Stimulated activated CD8-positive, alpha-beta memory T cell treated with anti-CD3 and anti-CD28 coated beads, Interleukin-12 subunit alpha, Interleukin-12 subunit beta, amount 100 ng/mL, for 24 hours (primary cell): Measurements from ENCODE around the gene TBC1D2.
A peak's percentile ranks its signal among the peaks of the same experiment; 100 is the strongest.
"Not testable (repeated sequence)": the region's sequence is repeated elsewhere in the genome, so short reads cannot be mapped to it uniquely, and the experiment has no call there.

Experiments
- DNase-seq: peaks from one replicate; pipeline ENCODE4 v3.0.0-alpha.2; 2020; ENCODE audit errors: extremely low read depth

Gene TBC1D2

GRCh38 chr9:98255578-98256296 lies at the start of gene TBC1D2:
TBC1D2 (minus strand) TSS chr9:98255649; CDS start chr9:98255541, 108 bp downstream.
- peak; percentile 97 for DNase-seq

- no peak for DNase-seq
Measured at GRCh38 chr9:98304381-98304780, 48.9 kb upstream of the TBC1D2 start.

- no peak for DNase-seq
Measured at GRCh38 chr9:98303633-98304125, 48.2 kb upstream of the TBC1D2 start.

GRCh38 chr9:98302938-98303632 lies 47.6 kb upstream of the TBC1D2 start:
- DNase-seq = no peak

- DNase-seq = no peak
Measured at GRCh38 chr9:98302150-98302549, 46.7 kb upstream of the TBC1D2 start.

GRCh38 chr9:98300611-98301010 lies 45.2 kb upstream of the TBC1D2 start:
- no peak for DNase-seq

- no peak for DNase-seq
Measured at GRCh38 chr9:98298476-98298875, 43.0 kb upstream of the TBC1D2 start.

- DNase-seq = no peak
Measured at GRCh38 chr9:98295824-98296223, 40.4 kb upstream of the TBC1D2 start.

GRCh38 chr9:98291820-98292219 lies 36.4 kb upstream of the TBC1D2 start:
- DNase-seq = no peak

GRCh38 chr9:98290411-98290810 lies 35.0 kb upstream of the TBC1D2 start:
- DNase-seq = no peak

- no peak for DNase-seq
Measured at GRCh38 chr9:98289614-98290201, 34.3 kb upstream of the TBC1D2 start.

- no peak for DNase-seq
Measured at GRCh38 chr9:98288881-98289280, 33.4 kb upstream of the TBC1D2 start.

GRCh38 chr9:98287384-98287783 lies 31.9 kb upstream of the TBC1D2 start:
- no peak for DNase-seq

GRCh38 chr9:98285446-98285845 lies 30.0 kb upstream of the TBC1D2 start:
- no peak for DNase-seq

- DNase-seq = no peak
Measured at GRCh38 chr9:98284754-98285153, 29.3 kb upstream of the TBC1D2 start.

- DNase-seq = not testable (repeated sequence)
Measured at GRCh38 chr9:98283143-98283542, 27.7 kb upstream of the TBC1D2 start.

GRCh38 chr9:98281281-98281680 lies 25.8 kb upstream of the TBC1D2 start:
- DNase-seq = no peak

- no peak for DNase-seq
Measured at GRCh38 chr9:98280574-98280973, 25.1 kb upstream of the TBC1D2 start.

GRCh38 chr9:98280162-98280561 lies 24.7 kb upstream of the TBC1D2 start:
- no peak for DNase-seq

GRCh38 chr9:98276907-98277469 lies 21.5 kb upstream of the TBC1D2 start:
- DNase-seq = no peak

GRCh38 chr9:98275159-98275558 lies 19.7 kb upstream of the TBC1D2 start:
- no peak for DNase-seq

GRCh38 chr9:98272083-98272482 lies 16.6 kb upstream of the TBC1D2 start:
- DNase-seq = no peak

GRCh38 chr9:98271479-98271878 lies 16.0 kb upstream of the TBC1D2 start:
- no peak for DNase-seq
